Colon (tissue), 2 donors: ENCODE data around the gene BMAL1.

ENCODE experiments used
- FAIRE-seq: peaks from 2 replicates; lab custom pipeline; 2012; peaks lifted over from hg19 to GRCh38; lab: Jason Lieb, UNC
- donor health status: control.
- donor health status: control.

Gene BMAL1

GRCh38 chr11:13261591-13262061 lies 16.0 kb upstream of the BMAL1 start:
- no peak for FAIRE-seq

- FAIRE-seq = no peak
These were observed 15.5 kb upstream of the BMAL1 start for GRCh38 chr11:13262096-13262495.

GRCh38 chr11:13268791-13269190 lies 8.8 kb upstream of the BMAL1 start:
- FAIRE-seq = no peak

GRCh38 chr11:13269775-13270174 lies 7.8 kb upstream of the BMAL1 start:
- FAIRE-seq = no peak

- peak; percentile 5 for FAIRE-seq
These were observed 6.4 kb upstream of the BMAL1 start for GRCh38 chr11:13271060-13271693.

DNA sequence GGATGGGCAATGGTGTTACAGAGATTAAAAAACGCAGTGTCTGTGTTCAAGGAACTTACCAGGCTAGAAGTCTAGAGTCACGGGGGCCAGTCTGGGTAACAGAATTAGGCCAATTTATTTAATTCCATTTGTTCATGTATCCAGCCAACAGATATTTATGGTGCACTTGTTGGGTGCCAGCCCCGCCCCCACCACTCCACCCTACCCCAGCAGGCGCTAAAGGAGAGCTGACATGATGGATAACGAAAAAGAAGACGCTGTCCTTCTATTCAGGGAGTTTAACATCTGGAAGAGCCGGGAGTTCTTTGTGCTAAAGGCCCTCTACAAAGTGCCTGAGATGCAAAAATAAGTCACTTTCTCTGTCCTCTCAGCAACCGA lies 1.1 kb upstream of the BMAL1 start:
- no peak for FAIRE-seq

DNA sequence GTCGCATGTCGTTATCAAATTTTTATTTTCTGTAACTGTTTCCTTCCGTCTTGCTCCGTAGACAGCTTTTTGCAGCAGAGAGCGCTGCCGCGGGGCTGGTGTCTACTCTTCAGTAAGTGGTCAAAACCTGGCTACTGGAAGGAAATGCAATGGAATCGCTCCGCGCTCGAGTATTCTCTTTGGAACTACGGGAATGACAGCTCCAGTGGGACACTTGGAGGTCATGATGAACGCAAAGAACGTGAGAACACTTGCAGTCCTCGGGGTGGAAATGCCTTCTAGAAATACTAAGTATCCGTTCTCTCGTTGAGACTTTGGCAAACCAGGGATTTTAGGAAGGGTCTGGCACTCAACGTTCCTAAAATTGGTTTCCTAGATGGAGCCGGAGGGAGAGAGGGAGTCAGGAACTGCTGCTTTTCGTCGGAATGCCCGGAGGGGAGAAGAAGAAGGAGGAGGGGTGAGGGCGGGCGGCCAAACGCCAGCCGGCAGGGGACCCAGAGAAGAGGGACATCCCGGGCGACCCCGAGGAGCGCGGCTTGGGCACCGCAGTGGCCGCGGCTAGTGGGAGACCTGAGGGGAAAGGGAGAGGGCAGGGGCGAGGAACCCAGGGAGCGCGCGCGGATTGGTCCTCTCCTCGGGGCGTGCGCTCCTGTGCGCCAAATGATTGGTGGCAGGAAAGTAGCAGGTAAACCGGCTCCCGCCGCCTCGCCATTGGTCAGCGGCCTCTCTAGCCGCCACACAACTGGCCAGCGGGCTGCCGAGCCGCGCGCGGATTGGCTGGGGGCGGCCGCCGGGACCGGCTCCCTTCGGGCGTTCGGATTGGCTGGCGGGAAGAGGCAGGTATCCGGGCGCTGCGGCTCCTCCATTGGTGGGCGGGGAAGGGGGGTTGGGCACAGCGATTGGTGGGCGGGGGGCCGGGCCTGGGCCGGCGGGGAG lies 490 bp upstream of the BMAL1 start:
- FAIRE-seq = no peak

GRCh38 chr11:13278609-13279486 lies 1.3 kb downstream of the BMAL1 start:
- no peak for FAIRE-seq

DNA sequence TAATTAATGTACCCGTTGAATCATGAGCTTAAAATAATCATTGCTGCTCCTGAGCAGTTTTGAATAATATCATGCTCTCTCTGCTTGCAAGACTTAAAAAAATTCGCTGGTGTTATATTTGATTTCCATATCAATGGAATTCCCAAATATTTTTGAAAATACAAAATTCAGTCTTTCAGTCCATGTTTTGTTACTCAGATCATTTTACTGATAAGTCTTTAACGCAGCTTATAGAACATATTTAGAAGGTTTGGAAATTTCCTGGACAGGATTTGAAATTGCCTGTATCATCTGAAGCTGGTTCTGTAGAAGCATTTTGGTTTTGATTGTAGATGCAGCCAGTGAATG lies 1.9 kb downstream of the BMAL1 start:
- no peak for FAIRE-seq

GRCh38 chr11:13280092-13280722 lies 2.6 kb downstream of the BMAL1 start:
- FAIRE-seq = no peak

- FAIRE-seq = no peak
These were observed 3.2 kb downstream of the BMAL1 start for GRCh38 chr11:13280777-13281176.

DNA sequence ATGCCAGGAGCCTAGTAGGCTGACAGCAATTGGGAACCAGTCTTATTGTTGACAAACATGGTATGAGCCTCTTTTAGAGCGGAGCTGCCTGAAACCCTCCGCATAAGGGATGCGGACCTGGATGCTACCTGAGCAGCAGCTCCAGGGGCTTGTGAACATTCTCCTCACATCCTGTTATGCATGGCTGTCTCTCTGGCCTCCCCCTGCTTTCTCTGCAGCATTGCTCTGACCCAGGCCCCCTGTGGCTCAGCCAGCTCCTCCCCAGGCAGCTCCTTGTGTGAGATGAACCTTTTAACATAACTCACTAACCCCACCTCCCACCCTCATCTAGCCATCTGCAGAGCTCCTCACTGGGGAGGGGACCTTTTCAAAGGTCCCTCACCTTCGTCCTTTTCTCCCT lies 6.0 kb downstream of the BMAL1 start:
- FAIRE-seq = no peak

DNA sequence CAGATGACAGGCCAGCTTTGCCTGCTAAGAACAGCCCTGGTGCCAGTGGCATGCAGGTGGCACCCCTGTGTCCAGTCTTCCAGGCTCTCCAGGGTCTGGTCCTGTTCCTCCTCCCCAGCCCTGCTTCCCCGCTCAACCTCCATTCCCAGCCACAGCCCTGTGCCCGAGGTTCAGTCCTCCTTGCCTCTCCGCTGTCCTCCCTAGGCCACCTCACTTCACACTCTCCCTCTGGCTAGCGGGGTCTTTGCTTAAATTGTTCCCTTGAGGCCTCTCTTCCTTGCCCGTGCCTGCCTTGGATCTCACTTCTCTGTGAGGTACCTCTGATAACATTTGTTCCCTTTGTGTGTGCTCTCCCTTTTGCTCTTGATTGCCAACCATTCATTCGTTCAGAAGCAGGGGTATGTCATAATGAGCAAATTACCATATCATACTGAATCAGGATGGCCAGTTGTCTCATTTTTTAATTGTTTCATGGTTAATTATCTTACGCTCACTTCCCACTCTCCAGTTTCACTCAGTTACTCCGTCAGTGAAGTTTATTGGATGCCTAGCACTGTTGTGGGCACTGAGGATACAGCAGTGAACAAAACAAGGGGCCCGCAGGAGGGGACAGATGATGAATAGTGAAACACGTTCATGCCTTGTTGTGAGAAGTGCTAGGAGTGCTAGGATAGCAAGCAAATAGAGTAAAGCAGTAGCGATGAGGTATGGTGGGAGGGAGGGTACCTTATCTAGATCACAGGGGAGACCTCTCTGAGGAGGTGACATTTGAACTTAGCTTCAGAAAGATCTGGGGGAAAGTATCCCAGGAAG lies 7.4 kb downstream of the BMAL1 start:
- no peak for FAIRE-seq

GRCh38 chr11:13286279-13286821 lies 8.8 kb downstream of the BMAL1 start:
- no peak for FAIRE-seq

DNA sequence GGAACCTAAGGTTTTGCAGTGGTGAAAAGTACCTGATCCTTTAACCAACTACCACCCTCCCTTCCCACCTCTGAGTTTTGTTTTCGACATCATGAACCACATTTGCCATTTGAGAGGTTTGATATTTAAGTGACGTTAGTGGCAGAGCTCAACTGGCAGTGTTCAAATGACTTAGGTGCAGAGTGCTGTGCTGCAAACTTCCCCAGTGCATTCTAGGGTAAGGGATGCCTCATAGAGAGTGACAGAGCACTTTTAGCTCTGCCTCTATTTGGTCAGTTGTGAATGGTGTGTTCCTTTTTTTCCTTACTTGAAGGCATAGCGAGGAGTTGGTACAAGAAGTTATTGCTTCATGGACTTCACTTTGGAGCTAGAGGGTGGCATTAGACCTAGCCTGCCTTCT lies 9.4 kb downstream of the BMAL1 start:
- no peak for FAIRE-seq

DNA sequence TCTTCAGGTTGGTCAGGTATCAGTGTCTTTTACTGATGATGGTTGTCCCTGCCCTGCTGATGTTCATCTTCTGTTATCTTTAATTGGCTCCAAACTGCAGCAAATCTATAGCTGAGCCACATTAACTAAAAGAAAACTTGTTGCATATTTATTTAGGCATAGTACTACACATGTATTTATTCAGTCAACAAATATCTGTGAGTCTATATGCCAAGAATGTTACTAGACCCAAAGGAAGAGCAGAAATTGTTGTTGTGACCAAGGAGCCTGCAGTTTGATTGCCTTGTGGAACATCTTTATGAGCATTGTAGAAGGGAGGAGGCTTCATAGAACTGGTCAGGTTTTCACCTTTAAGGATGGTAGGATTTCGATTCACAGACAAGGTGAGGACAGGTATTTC lies 10.1 kb downstream of the BMAL1 start:
- FAIRE-seq = no peak

DNA sequence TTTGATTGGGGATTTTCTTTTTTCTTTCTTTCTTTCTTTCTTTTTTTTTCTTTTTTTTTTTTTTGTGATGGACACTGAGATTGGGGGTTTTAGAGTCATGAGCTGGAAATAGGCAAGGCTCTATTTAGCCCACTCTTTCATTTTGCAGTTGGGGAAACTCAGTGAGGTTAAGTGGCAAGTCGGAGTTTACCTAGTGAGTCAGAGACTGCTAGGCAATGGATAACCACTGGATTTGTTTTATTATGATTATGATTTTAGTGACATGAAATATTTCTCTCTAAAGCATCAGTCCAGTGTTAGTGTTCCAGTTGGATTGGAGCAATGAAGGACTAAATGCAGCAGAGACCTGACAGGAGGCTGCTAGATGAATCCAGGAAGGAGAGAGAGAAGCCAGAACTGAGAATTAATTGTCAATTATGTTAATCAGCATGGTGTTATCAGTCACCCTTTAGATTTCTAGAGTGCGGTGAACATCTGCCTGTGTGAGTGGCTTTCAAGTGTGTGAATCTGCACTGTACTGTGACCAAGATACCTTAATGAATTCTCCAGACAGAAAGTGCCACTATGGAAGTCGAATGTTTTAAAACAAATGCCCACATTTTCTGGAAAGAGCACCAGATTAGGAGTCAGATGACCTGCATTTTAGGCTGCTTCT lies 10.9 kb downstream of the BMAL1 start:
- no peak for FAIRE-seq

DNA sequence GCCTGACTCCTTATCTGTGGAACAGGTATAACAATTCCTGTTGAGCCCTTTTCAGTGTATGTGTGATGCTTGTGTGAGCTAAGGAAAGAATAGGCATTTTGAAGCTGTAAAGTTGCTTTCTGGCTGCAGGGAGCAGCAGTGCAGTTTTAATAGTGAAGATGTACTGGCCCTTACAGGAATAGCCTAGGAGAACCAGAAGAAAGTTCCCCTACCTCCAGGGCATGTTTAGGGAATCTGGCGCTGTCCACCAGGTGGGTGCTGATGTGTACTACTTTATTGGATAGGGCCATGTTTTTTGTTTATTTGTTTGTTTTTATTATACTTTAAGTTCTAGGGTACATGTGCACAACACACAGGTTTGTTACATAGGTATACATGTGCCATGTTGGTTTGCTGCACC lies 11.5 kb downstream of the BMAL1 start:
- FAIRE-seq = no peak

DNA sequence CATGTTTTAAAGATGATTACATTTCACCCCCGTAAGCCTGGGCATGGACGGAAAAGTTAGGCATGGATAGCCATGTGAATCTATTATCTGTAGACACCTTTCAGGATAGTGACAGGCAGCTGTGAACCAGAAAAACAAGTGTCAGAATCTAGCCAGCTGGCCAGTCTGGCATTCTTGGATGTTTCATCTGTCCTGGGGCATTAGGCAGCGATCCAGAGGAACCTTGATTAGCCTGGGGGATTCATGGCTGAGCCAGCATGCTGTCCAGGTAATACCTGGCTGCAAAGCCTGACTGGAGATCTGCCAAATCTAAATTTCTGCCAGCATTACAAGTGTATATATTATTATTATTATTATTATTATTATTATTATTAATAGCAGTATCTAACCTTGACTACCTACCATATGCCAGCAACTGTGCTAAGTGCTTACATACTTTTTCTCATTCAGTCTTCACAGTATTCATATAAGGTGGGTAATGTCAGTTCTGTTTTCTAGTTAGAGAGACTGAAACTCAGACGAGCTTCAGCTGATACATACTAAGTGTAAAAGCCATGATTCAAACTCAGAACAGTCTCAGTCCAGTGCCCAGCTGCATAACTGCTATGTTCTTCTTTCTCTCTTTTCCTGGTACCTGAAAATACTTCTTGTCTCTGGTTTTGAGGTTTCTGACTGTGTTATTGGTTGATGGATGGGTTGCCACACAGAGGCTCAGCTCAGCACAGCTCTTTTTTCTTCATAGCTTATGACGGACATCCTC lies 12.8 kb downstream of the BMAL1 start:
- FAIRE-seq = no peak

- no peak for FAIRE-seq
These were observed 13.8 kb downstream of the BMAL1 start for GRCh38 chr11:13291361-13291760.
